ENCODE data around the gene SGK2.

GRCh38 chr20:43514648-43514999 lies 44.2 kb upstream of the SGK2 start:
- TF ChIP-seq POLR2AphosphoS5 (IDR thresholded peaks at IDR 0.05; ENCODE audit: low read depth, low read length): no peak
- no peak for TF ChIP-seq POLR2A (IDR thresholded peaks at IDR 0.05; ENCODE audit: low read depth, low read length)
- no peak for TF ChIP-seq POU2F2 (IDR thresholded peaks at IDR 0.05; ENCODE audit: low read depth, low read length)
- TF ChIP-seq TAF1 (IDR thresholded peaks at IDR 0.05; ENCODE audit: low read depth, low read length): no peak

Data from GM12891 (cell line).